Retinal pigment epithelial cell (primary cell): Measurements from ENCODE around the gene MRNIP.

Experiments
- DNase-seq: peaks from one replicate; pipeline ENCODE4 v3.0.0-alpha.2; 2010; ENCODE audit warnings: low read depth
- H3K4me3 ChIP-seq: 2 replicates; pipeline ENCODE4 v1.5.1; 2011; ENCODE audit warnings: mild to moderate bottlenecking, low read length, control low read depth, moderate library complexity
- CTCF ChIP-seq: conservative IDR thresholded peaks from 2 replicates; pipeline ENCODE4 v1.5.1; 2011; ENCODE audit warnings: low read depth, low read length, control low read depth, inconsistent platforms

Gene MRNIP

GRCh38 chr5:179806250-179807048 lies 52.2 kb downstream of the MRNIP start, which contains the start of gene MGAT4B:
MGAT4B (minus strand) TSS chr5:179806866; CDS start chr5:179806583, 283 bp downstream.
- TF ChIP-seq CTCF: no peak
- DNase-seq: no peak
- H3K4me3 ChIP-seq: peak within 1 kb of the TSS; percentile 65

- no peak for TF ChIP-seq CTCF
- no peak for DNase-seq
These were observed 52.9 kb downstream of the MRNIP start for GRCh38 chr5:179805529-179806249.

GRCh38 chr5:179805070-179805528 lies 53.5 kb downstream of the MRNIP start:
- DNase-seq: no peak
- H3K4me3 ChIP-seq: peak overlapping the region; percentile 65
- TF ChIP-seq CTCF: no peak

More at GRCh38 chr5:179805529-179806249, 52.9 kb downstream of the MRNIP start:
- H3K4me3 ChIP-seq: peak overlapping the region; percentile 65

- no peak for TF ChIP-seq CTCF
- DNase-seq: no peak
- peak overlapping the region; percentile 65 for H3K4me3 ChIP-seq
These were observed 54.1 kb downstream of the MRNIP start for GRCh38 chr5:179804555-179804947.

- no peak for TF ChIP-seq CTCF
- H3K4me3 ChIP-seq: peak overlapping the region; percentile 8
- DNase-seq: no peak
These were observed 54.7 kb downstream of the MRNIP start for GRCh38 chr5:179803651-179804554.

- TF ChIP-seq CTCF: peak; percentile 1
- DNase-seq: no peak
- no peak overlapping the region for H3K4me3 ChIP-seq
These were observed 55.6 kb downstream of the MRNIP start for GRCh38 chr5:179802950-179803562.
